K562 (cell line): ENCODE results near the gene ZNF155. TPM values are rescaled to one million over a fixed set of nuclear protein-coding genes. Genes with fewer than 3 reads are reported as not detected.

Experiments
- CBX5 ChIP-seq: IDR thresholded peaks from 2 replicates; pipeline ENCODE4 v1.6.1; 2014; ENCODE audit warnings: low read depth, borderline replicate concordance
- FIP1L1 ChIP-seq: fragments of 200-400 bp; formaldehyde crosslinking; IDR thresholded peaks from 2 replicates; pipeline ENCODE4 v1.6.1; 2018; ENCODE audit warnings: mild to moderate bottlenecking, low read depth, low read length; ENCODE audit not compliant: poor library complexity, severe bottlenecking
- FOXP4 ChIP-seq: sonication (generic); formaldehyde crosslinking; IDR thresholded peaks from 2 replicates; pipeline ENCODE4 v1.8.0; 2022; ENCODE audit warnings: mild to moderate bottlenecking, missing genetic modification reagents, borderline replicate concordance
- HINFP ChIP-seq: fragments of 450-650 bp; conservative IDR thresholded peaks from 2 replicates; pipeline ENCODE4 v1.6.1; 2016; ENCODE audit warnings: missing genetic modification characterization, low read depth, mild to moderate bottlenecking, control low read depth, missing compliant biosample characterization
- HMGN3 ChIP-seq: IDR thresholded peaks from 2 replicates; pipeline ENCODE4 v1.6.1; 2011; ENCODE audit warnings: borderline replicate concordance, low read depth, mild to moderate bottlenecking, mixed read lengths, low read length; ENCODE audit not compliant: insufficient read length; ENCODE audit errors: extremely low read depth
- HSF4 ChIP-seq: fragments of 250-450 bp; sonication (Bioruptor Pico); IDR thresholded peaks from 2 replicates; pipeline ENCODE4 v2.1.2; 2022; ENCODE audit warnings: mild to moderate bottlenecking, moderate library complexity, borderline replicate concordance
- MTF1 ChIP-seq: fragments of 250-450 bp; sonication (Bioruptor Pico); IDR thresholded peaks from 2 replicates; pipeline ENCODE4 v1.9.0; 2021; ENCODE audit warnings: moderate library complexity, mild to moderate bottlenecking, inconsistent platforms, borderline replicate concordance
- MYC ChIP-seq, 2 experiments: fragments of 250-450 bp in 1 of 2; sonication (Bioruptor Pico) in 1 of 2; IDR thresholded peaks; 2 replicates each; pipeline versions ENCODE4 v1.5.1 to v1.6.1; 2012 to 2021; ENCODE audit warnings: low read depth in 2 of 2, borderline replicate concordance in 1 of 2, improper control_type of control experiment in 1 of 2, low read length in 1 of 2, mild to moderate bottlenecking in 1 of 2, moderate library complexity in 1 of 2
- PHF21A ChIP-seq: fragments of 450-650 bp; IDR thresholded peaks from 2 replicates; pipeline ENCODE4 v1.6.1; 2017; ENCODE audit warnings: low read depth, borderline replicate concordance
- PML ChIP-seq: IDR thresholded peaks from 2 replicates; pipeline ENCODE4 v1.6.1; 2012; ENCODE audit warnings: low read length, inconsistent platforms
- PTBP1 ChIP-seq: fragments of 200-400 bp; formaldehyde crosslinking; IDR thresholded peaks from 2 replicates; pipeline ENCODE4 v1.6.1; 2017; ENCODE audit warnings: low read depth, low read length
- RHOXF2B ChIP-seq: fragments of 250-450 bp; sonication (Bioruptor Pico); conservative IDR thresholded peaks from 2 replicates; pipeline ENCODE4 v1.5.1; 2021
- SUPT5H ChIP-seq: fragments of 450-650 bp; IDR thresholded peaks from 2 replicates; pipeline ENCODE4 v1.6.1; 2016
- TFE3 ChIP-seq: fragments of 450-650 bp; formaldehyde crosslinking; IDR thresholded peaks from 2 replicates; pipeline ENCODE4 v1.4.0; 2020; ENCODE audit warnings: mild to moderate bottlenecking, mixed read lengths
- ZMIZ1 ChIP-seq, 2 experiments: fragments of 150-350 bp in 1 of 2; IDR thresholded peaks; 2 replicates each; pipeline ENCODE4 v1.6.1; 2012 to 2016; ENCODE audit warnings: low read depth in 2 of 2, low read length in 2 of 2, mild to moderate bottlenecking in 1 of 2, moderate library complexity in 1 of 2
- ZNF224 ChIP-seq: sonication (generic); formaldehyde crosslinking; IDR thresholded peaks from 2 replicates; pipeline ENCODE4 v1.8.0; 2022; ENCODE audit warnings: mild to moderate bottlenecking, missing genetic modification reagents
- ZNF583 ChIP-seq: fragments of 250-450 bp; sonication (Bioruptor Pico); IDR thresholded peaks from 2 replicates; pipeline ENCODE4 v1.4.0; 2020
- ZNF695 ChIP-seq: fragments of 450-650 bp; formaldehyde crosslinking; IDR thresholded peaks from 2 replicates; pipeline ENCODE4 v1.4.0; 2020; ENCODE audit warnings: mild to moderate bottlenecking, moderate library complexity
- ZNF75A ChIP-seq: fragments of 450-650 bp; formaldehyde crosslinking; IDR thresholded peaks from 2 replicates; pipeline ENCODE4 v1.4.0; 2020; ENCODE audit warnings: mild to moderate bottlenecking
- polyA plus RNA-seq, 8 experiments: library from polyadenylated mRNA; depleted of rRNA in 4 of 8; stranded (reverse) in 5 of 8; unstranded in 3 of 8; fragments of >200 nt; fragmentation: Nextera tagmentation in 2 of 8; fragmentation: Illumina TruSeq in 1 of 8; extraction: Ambion mirVana in 2 of 8; extraction: Trizol in 1 of 8; gene quantifications; 2 replicates each; pipeline versions ENCODE4 v1.2.1 to v1.2.3, GENCODE V29; 2011 to 2014; ENCODE audit warnings: inconsistent platforms in 1 of 8, missing spikeins in 1 of 8
- total RNA-seq, 7 experiments: library from RNA; depleted of rRNA in 6 of 7; stranded (reverse); fragments of >200 nt in 6 of 7; fragmentation: Illumina TruSeq in 2 of 7; extraction: Trizol in 2 of 7; gene quantifications; 2 replicates each; pipeline versions ENCODE4 v1.2.1 to v1.2.3, GENCODE V29; 2011 to 2021; ENCODE audit warnings: low replicate concordance in 1 of 7

Gene ZNF155
- total and polyA plus RNA-seq, 9 of the 15 experiments (the other 6 are each of a cell fraction or from before 2014, with no cell fraction given): 0.09 to 0.76 (median 0.37) TPM

GRCh38 chr19:44010468-44010867 is 26.5 kb downstream of the ZNF155 start (continued):
- TF ChIP-seq ZMIZ1 (IDR thresholded peaks at IDR 0.05; ENCODE audit: low read depth in 2 of 2, low read length in 2 of 2): no peak
- no peak for TF ChIP-seq SUPT5H
- no peak for TF ChIP-seq TFE3
- TF ChIP-seq FOXP4: no peak
- TF ChIP-seq PTBP1: no peak
- no peak for TF ChIP-seq MYC (IDR thresholded peaks at IDR 0.05; ENCODE audit: low read depth, low read length)
- TF ChIP-seq MYC (CRISPR knock-in tag; IDR thresholded peaks at IDR 0.05; ENCODE audit: borderline replicate concordance, low read depth): no peak
- TF ChIP-seq HINFP (tag): no peak
- TF ChIP-seq RHOXF2B (CRISPR knock-in tag): no peak
- no peak for TF ChIP-seq ZNF583 (CRISPR knock-in tag)
- TF ChIP-seq PHF21A: no peak
- no peak for TF ChIP-seq PML
- peak; percentile 95 for TF ChIP-seq ZNF75A (CRISPR knock-in tag)
- no peak for TF ChIP-seq HSF4
- no peak for TF ChIP-seq ZNF695 (CRISPR knock-in tag)
- no peak for TF ChIP-seq FIP1L1
- no peak for TF ChIP-seq HMGN3
- TF ChIP-seq CBX5: peak; percentile 52; the same call in 1 of the 2 replicates
- no peak for TF ChIP-seq MTF1 (CRISPR knock-in tag)
- TF ChIP-seq ZNF224 (CRISPR knock-in tag): no peak
